ENCODE data around the gene LINS1. TPM values are rescaled to one million over a fixed set of nuclear protein-coding genes. Genes with fewer than 3 reads are reported as not detected.
A peak's percentile ranks its signal among the peaks of the same experiment; 100 is the strongest.
"Not testable (repeated sequence)": the region's sequence is repeated elsewhere in the genome, so short reads cannot be mapped to it uniquely, and the experiment has no call there.

LINS1 gene
- total RNA-seq, 1 donor from 2014 or later: 6.8 TPM

- DNase-seq (no peak), ATAC-seq (ENCODE audit: poor library complexity) (no peak)
- intact Hi-C loops (cut with DNase I): no loop called here
Observed at GRCh38 chr15:100612539-100612938, 10.6 kb upstream of the LINS1 start.

- intact Hi-C loops (cut with DNase I): no loop called here
- no peak for ATAC-seq (ENCODE audit: poor library complexity)
- DNase-seq: no peak
Observed at GRCh38 chr15:100602823-100603393, 924 bp upstream of the LINS1 start.

GRCh38 chr15:100601617-100602063, 344 bp downstream of the LINS1 start:
- DNase-seq (no peak), ATAC-seq (ENCODE audit: poor library complexity) (peak; percentile 25)
- intact Hi-C loops (cut with DNase I): no loop called here

GRCh38 chr15:100601163-100601562, 821 bp downstream of the LINS1 start:
- ATAC-seq (ENCODE audit: poor library complexity) (no peak), DNase-seq (no peak)
- intact Hi-C loops (cut with DNase I): no loop called here

GRCh38 chr15:100598655-100599054, 3.3 kb downstream of the LINS1 start:
- ATAC-seq (ENCODE audit: poor library complexity): no peak
- intact Hi-C loops (cut with DNase I): no loop called here
- DNase-seq: no peak

GRCh38 chr15:100597862-100598261, 4.1 kb downstream of the LINS1 start:
- DNase-seq: no peak
- no peak for ATAC-seq (ENCODE audit: poor library complexity)
- intact Hi-C loops (cut with DNase I): no loop called here

GRCh38 chr15:100596792-100597191, 5.2 kb downstream of the LINS1 start:
- intact Hi-C loops (cut with DNase I): no loop called here
- no peak for ATAC-seq (ENCODE audit: poor library complexity)
- DNase-seq: no peak

GRCh38 chr15:100595964-100596363, 6.0 kb downstream of the LINS1 start:
- ATAC-seq (ENCODE audit: poor library complexity): no peak
- DNase-seq: no peak
- intact Hi-C loops (cut with DNase I): no loop called here

GRCh38 chr15:100593431-100593830, 8.6 kb downstream of the LINS1 start:
- no peak for DNase-seq
- no peak for ATAC-seq (ENCODE audit: poor library complexity)
- intact Hi-C loops (cut with DNase I): no loop called here

GRCh38 chr15:100592898-100593297, 9.1 kb downstream of the LINS1 start:
- DNase-seq (no peak), ATAC-seq (ENCODE audit: poor library complexity) (no peak)
- intact Hi-C loops (cut with DNase I): no loop called here

- DNase-seq (no peak), ATAC-seq (ENCODE audit: poor library complexity) (no peak)
- intact Hi-C loops (cut with DNase I): no loop called here
Observed at GRCh38 chr15:100591835-100592234, 10.1 kb downstream of the LINS1 start.

GRCh38 chr15:100591163-100591562, 10.8 kb downstream of the LINS1 start:
- ATAC-seq (ENCODE audit: poor library complexity); DNase-seq; intact Hi-C loops (cut with DNase I): not testable (repeated sequence)

- intact Hi-C loops (cut with DNase I): no loop called here
- ATAC-seq (ENCODE audit: poor library complexity): no peak
- no peak for DNase-seq
Observed at GRCh38 chr15:100588638-100589242, 13.2 kb downstream of the LINS1 start.

- no peak for DNase-seq
- intact Hi-C loops (cut with DNase I): no loop called here
- no peak for ATAC-seq (ENCODE audit: poor library complexity)
Observed at GRCh38 chr15:100580414-100580813, 21.6 kb downstream of the LINS1 start.

- intact Hi-C loops (cut with DNase I): loop anchor here (5.0 kb wide), 2 partner anchors 221 to 641 kb away; no protein-coding TSS in a partner anchor
- no peak for DNase-seq
Observed at GRCh38 chr15:100573526-100573925, 28.5 kb downstream of the LINS1 start.

GRCh38 chr15:100572362-100572983, 29.5 kb downstream of the LINS1 start:
- intact Hi-C loops (cut with DNase I): loop anchor here (5.0 kb wide), 2 partner anchors 220 to 640 kb away; no protein-coding TSS in a partner anchor
- ATAC-seq (ENCODE audit: poor library complexity) (no peak), DNase-seq (no peak)

More at GRCh38 chr15:100573526-100573925, 28.5 kb downstream of the LINS1 start:
- ATAC-seq (ENCODE audit: poor library complexity): no peak

- intact Hi-C loops (cut with DNase I): loop anchor here (5.0 kb wide), 2 partner anchors 219 to 639 kb away; no protein-coding TSS in a partner anchor
- ATAC-seq (ENCODE audit: poor library complexity) (no peak), DNase-seq (no peak)
Observed at GRCh38 chr15:100571592-100572167, 30.3 kb downstream of the LINS1 start.

GRCh38 chr15:100570735-100571313, 31.2 kb downstream of the LINS1 start:
- ATAC-seq (ENCODE audit: poor library complexity) (no peak), DNase-seq (no peak)
- intact Hi-C loops (cut with DNase I): loop anchor here (5.0 kb wide), 2 partner anchors 219 to 639 kb away; no protein-coding TSS in a partner anchor

GRCh38 chr15:100570275-100570674, 31.7 kb downstream of the LINS1 start:
- no peak for DNase-seq
- intact Hi-C loops (cut with DNase I): loop anchor here (5.0 kb wide), 2 partner anchors 218 to 638 kb away; no protein-coding TSS in a partner anchor
- no peak for ATAC-seq (ENCODE audit: poor library complexity)
